NCI-H345 (cell line): ENCODE data around the gene FIZ1.

ENCODE experiments used
- DNase-seq: peaks from one replicate; lab custom pipeline; 2025; lab: John Stamatoyannopoulos, UW

Gene FIZ1, protein sequence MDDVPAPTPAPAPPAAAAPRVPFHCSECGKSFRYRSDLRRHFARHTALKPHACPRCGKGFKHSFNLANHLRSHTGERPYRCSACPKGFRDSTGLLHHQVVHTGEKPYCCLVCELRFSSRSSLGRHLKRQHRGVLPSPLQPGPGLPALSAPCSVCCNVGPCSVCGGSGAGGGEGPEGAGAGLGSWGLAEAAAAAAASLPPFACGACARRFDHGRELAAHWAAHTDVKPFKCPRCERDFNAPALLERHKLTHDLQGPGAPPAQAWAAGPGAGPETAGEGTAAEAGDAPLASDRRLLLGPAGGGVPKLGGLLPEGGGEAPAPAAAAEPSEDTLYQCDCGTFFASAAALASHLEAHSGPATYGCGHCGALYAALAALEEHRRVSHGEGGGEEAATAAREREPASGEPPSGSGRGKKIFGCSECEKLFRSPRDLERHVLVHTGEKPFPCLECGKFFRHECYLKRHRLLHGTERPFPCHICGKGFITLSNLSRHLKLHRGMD

DNA sequence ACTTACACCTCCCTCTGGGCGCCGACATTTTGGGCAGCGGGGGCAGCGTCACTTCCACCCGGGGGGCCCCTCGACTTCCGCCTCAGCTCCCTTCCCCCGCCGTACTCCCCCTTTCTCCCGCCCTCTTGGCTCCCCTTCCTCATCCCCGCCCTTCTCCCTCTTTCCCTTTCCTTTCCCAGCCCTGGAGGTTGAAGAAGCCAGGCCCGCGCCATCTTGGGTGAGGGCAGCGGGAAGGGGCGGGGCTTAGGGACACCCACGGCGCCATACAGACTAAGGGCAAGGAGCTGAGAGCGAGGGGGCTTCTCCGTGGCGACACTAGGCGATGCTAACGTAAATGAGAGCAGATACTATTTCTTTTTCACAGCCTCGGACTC is at the start of gene FIZ1:
Gene FIZ1 (minus strand): TSS at position 50 of the 374 bp plus-strand sequence. CDS start 1,652 bp downstream, outside the sequence.
- peak; percentile 96 for DNase-seq

DNA sequence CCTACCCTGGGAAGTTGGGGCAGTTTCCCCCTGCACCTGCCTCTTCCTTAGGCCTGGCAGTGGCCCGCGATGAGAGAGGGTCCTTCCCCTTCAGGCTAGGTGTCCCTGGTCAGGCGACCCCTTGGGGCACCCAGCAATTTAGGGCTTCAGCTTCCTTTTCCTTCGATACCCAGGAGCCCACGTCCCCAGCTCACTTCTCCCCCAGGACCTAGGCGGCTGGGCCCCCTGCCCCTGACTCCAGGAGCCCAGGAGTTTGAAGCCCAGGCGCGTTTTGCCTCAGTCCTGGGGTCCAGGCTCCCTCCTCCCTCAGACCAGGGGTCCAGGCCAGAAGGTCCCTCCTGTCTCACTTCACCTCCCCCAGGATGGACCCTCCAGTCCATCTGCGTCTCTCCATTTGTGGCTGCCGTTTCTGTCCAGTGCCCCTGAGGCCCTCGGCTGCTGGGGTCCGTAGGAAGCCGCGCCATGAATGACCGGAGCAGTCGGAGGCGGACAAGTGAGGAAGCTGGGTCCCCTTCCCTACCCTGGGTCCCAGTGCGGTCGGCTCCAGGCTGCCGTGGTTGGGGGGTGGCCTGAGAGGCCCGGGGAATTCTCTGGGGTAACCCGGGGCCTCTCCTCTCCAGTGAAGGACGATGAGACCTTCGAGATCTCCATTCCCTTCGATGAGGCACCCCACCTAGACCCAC is 49.4 kb upstream of the FIZ1 start:
- DNase-seq, result no peak

DNA sequence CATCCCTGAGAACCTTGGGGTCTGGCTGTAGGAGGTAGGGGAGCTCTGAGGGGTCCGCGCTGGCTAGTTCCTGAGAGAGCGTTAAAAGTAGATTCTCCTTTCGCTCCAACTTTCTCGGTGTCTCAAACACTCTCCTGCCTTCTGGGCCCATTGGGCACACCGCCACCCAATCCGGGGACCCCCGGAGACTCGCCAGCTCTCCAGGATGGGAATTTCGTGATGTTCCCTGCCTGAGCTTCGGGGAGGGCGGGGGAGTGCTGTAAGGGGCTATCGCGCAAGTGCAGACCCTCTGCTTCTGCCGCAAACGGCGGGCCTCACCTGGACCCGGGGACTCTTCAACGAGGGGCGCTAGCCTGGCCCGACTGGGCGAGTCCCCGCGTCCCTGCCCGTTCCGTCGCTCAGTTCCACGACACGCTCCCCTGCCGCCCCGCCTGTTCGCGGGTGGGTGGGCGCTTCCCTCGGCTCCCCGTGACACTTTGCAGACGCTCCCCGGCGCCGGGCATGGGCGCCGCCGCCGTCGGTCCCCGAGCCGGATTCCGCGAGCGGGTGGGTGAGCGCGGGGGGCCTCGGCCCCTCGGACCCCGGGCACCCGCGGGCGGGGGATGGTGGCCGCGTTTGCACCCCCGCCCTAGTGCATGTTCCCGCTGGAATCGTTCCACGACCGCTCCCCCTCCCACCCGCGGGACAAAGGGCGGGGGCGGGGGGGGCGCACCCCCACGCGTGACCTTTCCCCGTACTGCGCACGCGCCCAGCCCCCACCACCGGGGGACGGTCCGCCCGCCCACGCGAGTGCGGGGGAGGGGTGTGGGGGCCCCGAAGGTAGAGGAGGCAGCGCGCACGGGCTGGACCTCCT is 48.6 kb upstream of the FIZ1 start, which contains the start of gene CCDC106:
Gene CCDC106 (plus strand): TSS at position 481 of the 853 bp plus-strand sequence. CDS start 835 bp downstream, outside the sequence.
- peak; percentile 57 for DNase-seq

DNA sequence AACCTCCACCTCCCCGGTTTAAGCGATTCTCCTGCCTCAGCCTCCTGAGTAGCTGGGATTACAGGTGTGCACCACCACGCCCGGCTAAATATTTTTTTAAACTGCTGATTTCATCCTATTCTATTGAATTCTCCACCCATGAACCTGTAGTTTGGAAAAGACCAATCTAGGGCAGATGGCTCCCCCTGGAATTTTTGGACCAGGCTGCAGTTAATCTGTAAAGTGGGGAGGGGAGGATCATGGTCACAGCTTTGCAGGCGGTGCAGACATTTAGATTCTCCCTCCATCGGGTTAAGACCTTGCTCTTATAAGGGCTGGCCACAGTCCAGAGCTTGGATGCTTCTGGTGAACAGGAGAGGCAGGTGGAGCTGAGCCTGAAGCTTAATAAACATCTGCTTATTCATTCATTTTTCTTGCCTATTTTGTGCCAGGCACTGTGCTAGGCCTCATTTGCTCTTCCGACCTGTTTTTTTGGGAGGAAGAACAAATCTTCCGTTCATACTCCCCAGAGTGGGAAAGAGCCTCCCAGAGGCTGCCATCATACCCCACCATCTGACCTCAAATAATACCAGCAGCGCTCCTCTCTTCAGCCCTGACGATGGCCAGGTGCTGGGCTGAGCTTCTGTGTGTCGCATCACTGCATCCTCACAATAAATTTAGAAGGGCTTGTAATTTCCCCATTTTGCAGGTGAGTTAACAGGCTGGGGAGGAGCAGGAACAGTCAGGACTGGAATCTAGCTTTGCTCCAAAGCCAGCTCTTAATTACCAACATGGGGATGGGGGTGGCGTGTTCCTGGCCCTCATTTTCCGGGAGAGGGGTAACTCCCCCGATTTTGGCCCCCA is 47.8 kb upstream of the FIZ1 start:
- DNase-seq, result no peak

DNA sequence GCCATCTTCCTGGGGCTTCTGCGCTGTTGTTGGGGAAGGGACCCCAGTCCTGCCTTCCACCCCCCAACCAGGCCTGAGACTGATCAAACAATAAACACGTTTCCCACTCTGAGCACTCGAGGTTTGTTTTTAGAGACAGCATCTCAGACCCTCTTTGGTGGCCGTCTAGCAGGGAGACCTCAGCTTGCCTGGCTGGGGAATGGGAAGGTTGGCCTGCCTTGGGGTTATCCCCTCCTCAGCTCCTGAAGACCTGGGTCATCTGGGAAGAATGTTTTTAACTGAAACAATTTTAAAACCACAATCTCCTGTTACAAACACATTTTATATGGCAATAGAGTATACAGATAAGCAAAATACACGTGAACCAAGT is 46.2 kb upstream of the FIZ1 start:
- DNase-seq, result no peak

DNA sequence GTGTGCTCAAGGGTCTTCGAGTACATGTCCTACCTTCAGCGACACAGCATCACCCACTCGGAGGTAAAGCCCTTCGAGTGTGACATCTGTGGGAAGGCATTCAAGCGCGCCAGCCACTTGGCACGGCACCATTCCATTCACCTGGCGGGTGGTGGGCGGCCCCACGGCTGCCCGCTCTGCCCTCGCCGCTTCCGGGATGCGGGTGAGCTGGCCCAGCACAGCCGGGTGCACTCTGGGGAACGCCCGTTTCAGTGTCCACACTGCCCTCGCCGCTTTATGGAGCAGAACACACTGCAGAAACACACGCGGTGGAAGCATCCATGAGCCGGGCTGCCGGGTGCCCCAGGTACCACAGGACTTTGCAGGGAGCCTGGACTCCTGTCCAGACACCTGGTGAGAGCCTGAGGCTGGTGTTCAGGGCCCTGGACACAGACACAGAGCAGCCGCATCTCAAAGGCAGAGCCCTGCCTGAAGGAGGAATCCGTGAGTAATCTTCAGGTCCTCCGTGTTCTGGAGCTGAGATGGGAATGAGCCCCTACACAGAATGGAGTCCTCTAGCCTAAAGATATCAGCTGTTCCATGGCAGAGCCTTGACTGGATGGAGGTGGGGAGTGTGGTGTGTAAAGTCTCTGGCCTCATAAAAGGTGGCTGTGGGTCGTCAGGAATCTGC is 45.7 kb upstream of the FIZ1 start:
- no peak for DNase-seq

DNA sequence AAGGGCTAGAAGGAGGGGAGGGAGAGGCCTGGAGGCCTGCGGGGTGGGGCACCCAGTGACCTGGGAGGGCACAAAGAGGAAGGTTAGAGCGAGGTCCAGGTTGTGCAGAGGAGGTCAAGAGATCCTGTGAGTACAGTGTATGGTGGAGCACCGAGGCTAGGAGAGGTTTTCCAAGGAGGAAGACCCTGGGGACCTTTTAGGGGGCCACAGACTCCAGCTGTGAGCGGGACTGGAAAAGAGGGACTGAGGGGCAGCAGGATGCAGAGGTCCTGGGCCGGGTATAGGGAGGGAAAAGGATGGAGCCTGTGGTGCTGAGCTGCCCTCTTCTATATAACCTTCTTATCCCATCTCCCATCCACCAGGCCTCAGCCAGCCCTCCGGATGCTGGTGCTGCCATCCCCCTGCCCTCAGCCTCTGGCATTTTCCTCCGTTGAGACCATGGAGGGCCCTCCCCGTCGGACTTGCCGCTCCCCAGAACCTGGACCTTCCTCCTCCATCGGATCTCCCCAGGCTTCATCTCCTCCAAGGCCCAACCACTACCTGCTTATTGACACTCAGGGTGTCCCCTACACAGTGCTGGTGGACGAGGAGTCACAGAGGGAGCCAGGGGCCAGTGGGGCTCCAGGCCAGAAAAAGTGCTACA is 45.0 kb upstream of the FIZ1 start:
- no peak for DNase-seq

DNA sequence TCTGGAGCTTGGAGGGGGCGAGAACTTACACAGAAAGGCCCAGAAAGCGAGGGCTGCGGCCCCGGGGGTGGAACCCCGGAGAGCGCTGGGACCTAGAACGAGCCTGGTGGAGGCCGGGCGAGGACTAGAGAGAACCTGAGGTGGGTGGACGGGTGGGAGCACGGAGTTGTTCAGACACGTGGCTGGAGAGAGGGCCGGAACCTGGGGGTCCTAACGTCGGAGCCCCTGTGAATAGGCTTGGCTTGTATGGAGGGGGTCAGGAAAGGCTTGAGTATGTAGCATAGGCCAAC is 44.5 kb upstream of the FIZ1 start:
- no peak for DNase-seq

DNA sequence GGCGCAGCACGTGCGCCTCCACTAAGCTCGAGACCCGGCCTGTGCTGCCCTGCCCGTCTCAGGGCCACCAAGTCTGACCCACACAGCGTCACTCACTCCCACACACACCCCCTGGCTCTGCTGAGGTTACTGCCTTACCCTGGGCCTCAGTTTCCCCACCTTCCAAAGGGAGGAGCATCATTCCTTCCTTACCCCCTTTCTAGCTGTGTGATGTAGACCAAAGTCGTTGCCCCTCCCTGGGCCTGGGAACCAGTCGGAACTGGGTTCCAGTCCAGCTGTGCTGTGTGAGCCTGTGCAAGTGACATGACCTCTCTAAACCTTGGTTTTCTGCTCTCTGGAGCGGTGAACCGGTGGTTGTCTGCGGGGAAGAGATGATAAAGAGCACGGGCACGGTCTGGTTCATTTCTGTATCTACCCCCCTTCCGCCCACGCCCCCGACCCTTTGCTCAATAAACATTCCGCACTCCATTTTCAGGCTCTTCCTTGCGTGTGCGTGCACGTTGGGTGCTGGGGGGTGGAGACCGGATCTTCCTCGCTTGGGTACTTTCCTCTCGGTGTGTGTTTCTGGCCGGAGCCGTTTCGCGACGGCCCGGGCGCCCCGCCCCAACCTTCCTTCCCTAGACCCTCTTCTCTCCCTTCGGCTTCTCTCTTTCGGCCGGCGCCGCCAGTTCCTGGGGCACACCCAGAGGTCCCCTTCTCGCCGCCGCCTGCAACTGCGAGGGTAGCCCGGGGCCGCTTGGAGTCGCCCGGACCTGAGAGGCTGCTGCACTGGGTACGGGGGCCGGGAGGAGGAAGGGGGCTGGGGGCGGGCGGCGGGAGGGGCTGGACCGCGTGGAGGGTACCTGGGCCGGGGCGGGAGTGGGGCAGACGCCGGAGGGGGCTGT is 43.9 kb upstream of the FIZ1 start, which contains the start of gene ZNF581:
Gene ZNF581 (plus strand): TSS at position 647 of the 884 bp plus-strand sequence. CDS start 923 bp downstream, outside the sequence.
- DNase-seq, result peak; percentile 64

DNA sequence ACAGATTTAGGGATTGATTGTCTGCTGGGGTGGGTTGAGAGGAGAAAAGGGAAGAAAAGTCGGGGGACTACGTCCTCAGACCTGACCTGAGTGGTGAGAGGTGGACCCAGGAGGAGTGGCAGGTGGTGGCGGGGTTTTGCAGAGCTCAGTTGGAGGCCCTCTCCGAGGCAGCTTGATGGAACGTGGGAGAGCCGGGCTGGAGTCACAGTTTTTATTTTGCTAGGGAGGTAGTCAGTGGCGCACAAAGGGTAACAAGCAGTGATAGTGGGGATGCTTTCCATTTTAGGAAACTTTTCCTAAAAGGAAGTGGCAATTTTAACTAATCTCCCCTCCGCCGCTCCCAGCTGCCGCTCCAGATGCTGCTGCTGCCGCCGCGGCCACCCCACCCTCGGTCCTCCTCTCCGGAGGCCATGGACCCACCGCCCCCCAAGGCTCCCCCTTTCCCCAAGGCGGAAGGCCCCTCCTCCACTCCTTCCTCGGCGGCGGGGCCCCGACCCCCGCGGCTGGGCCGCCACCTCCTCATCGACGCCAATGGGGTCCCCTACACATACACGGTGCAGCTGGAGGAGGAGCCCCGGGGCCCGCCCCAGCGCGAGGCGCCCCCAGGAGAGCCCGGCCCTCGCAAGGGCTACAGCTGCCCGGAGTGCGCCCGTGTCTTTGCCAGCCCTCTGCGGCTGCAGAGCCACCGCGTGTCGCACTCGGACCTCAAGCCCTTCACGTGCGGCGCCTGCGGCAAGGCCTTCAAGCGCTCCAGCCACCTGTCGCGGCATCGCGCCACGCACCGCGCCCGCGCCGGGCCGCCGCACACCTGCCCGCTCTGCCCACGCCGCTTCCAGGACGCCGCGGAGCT is 43.1 kb upstream of the FIZ1 start:
- DNase-seq, result peak; percentile 24

DNA sequence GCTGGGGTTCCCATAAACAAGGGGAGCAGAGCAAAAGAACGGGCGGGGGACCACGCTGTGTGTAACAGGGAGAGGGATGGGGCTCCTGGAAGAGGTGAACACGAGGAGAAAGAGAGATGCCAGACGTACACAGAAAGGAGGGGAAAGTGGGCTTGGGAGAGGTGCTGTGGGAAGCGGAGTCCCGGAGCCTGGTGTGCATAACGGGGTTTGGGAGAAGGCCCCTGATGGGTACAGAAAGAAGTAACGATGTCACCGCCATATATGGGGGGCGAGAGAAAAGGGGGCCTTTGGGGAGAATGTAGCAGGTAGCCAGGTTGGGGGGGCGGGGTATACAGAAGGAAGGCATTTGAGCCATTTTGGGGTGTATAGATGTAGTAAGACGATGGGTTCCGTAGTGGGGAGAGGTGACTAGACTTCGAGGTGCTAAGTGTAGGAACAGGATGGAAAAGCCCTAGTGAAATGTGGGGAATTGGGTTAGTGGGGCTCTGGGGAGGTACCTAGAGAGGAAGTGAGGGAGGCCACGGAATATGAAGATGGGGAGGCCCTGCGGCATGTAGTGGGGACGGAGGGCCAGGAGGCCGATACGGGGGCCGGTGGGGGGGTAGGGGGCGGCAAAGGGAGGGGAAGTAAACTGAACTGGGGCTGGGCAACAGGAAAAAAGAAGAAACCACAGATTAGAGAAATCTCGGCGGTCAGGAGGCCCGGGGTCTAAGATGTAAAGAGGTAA is 42.3 kb upstream of the FIZ1 start:
- peak; percentile 16 for DNase-seq

DNA sequence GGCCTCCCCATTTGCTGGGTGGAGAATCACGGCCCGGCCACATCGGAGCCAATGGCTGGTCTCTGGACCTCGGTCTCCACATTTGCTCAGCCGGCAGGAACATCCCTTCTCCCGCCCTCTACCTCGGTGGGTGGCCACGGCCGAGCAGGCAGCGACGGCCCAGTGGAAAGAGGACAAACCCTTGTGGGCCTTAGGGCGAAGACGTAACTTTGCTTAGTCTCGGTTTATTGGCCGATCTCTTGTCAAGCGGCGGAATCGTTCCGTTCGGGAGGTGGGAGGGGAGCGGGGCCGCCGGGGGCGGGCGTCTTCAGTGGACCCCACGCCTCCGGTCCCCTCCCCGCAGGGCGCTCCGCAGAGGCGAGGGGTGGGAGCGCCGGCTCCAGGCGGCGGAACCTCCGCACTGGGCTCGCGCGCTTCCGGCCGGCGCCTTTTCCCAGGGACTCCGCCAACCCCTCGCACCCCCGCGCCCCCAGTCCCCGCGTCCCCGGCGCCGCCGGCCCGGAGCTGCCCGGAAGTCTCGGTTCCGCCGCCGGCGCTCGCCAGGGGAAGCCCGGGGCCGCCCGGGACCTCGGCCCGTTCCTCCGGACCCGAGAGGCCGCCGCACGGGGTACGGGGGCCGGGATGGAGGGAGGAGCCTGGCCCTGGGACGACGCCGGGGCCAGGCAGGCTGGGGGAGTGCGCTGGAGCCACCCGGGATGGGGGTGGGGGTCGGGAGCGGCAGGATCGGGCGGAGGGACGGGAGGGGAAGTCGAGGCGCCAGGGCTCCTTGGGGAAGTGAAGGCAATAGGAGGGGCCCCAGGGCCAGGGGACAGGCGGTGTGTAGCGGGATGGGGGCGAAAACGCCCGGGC is 41.5 kb upstream of the FIZ1 start, which contains the start of gene ZNF580:
Gene ZNF580 (plus strand): TSS at position 426 of the 849 bp plus-strand sequence. CDS start 1,507 bp downstream, outside the sequence.
- peak; percentile 63 for DNase-seq

DNA sequence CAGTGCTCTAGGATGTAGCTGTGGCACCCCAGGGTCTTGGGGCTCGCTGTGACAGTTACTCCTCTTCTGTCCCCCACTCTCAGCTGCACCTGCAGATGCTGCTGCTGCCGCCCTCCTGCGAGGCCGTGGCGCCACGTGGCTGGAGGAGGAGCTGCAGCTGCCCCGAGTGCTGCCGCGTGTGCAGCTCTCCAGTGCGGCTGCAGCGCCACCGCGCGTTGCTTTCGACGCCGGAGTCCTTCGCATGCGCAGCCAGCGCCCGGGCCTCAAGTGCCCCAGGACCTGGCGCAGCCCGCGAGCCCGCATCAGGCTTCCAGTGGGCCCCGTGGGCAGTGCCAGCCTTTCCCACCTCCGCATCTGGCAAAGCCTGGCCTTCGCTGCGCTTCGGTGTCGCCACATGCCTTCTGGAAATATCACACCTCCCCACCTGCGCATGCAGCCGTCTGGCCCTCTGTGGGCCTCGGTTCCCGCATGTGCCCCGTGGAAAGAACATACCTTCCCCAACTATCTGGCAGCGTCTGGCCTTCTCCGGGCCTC is 40.8 kb upstream of the FIZ1 start:
- DNase-seq, result peak; percentile 72

DNA sequence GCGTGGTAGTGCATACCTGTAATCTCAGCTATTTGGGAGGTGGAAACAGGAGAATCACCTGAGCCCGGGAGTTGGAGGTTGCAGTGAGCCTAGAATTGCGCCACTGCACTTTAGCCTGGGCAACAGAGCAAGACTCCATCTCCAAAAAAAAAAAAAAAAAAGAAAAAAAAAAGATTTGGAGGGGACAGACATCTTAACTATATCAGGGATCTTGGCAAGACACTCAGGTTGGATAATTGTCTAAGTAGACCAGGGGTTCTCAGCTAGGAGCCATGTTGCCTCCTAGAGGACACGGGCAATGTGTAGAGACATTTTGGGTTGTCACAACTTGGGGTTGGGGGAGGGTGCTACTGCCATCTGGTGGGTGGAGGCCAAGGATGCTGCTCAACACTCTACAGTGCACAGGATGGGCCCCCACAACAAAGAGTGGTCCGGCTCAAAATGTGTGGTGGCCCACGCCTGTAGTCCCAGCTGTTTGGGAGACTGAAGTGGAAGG is 39.6 kb upstream of the FIZ1 start:
- peak; percentile 32 for DNase-seq

DNA sequence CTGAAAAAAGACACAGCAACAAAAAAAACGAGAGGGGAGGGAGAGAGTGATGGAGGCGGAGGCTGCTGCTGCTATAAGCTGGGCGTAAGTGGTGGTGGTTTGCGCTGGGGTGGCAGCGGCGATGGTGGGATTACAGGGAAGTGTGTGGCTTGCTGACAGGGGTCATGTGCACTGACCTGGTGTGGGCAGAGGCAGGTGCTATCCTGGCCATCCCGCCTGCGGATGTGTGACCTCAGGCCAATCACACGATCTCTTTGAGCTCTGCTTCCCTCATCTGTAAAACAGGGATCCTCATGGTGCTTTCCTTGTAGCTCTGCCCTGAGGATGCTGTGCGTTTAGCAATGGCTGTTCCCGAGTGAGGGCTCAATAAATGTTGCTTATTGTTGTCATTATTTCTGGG is 38.2 kb upstream of the FIZ1 start:
- DNase-seq, result no peak

DNA sequence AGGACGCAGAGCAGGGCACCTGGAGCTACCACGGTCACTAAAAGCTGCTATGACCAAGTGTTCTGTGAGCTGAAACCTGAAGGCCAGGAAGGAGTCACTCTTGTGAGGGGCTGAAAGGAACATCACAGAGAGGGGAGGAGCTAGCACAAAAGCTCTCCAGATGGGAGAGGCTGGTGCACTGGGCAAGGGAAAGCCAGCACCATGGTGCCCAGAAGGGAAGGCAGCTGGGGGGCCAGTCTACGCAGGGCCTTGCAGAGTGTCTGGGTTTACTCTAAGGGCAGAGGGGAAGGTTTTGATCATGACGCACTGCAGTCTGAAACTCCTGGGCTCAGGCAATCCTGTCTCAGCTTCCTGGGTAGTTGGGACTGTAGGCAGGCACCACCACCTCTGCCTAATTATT is 37.4 kb upstream of the FIZ1 start:
- no peak for DNase-seq
